HEK293 (cell line): ENCODE results near the gene CPTP.

Experiments used
- ATF2 ChIP-seq: fragments of 450-650 bp; formaldehyde crosslinking; IDR thresholded peaks from 2 replicates; pipeline ENCODE4 v1.5.1; 2016; ENCODE audit warnings: missing biosample characterization, missing genetic modification characterization, low read depth
- CTCF ChIP-seq: fragments of 450-650 bp; formaldehyde crosslinking; IDR thresholded peaks from 2 replicates; pipeline ENCODE4 v1.5.1; 2016; ENCODE audit warnings: missing biosample characterization, missing genetic modification characterization
- RBAK ChIP-seq: fragments of 450-650 bp; formaldehyde crosslinking; IDR thresholded peaks from 2 replicates; pipeline ENCODE4 v1.5.1; 2016; ENCODE audit warnings: missing biosample characterization, missing genetic modification characterization
- REST ChIP-seq: fragments of 450-650 bp; formaldehyde crosslinking; IDR thresholded peaks from 2 replicates; pipeline ENCODE4 v1.5.1; 2016; ENCODE audit warnings: missing biosample characterization, missing genetic modification characterization
- SP7 ChIP-seq: fragments of 450-650 bp; formaldehyde crosslinking; IDR thresholded peaks from 2 replicates; pipeline ENCODE4 v1.5.1; 2016; ENCODE audit warnings: missing biosample characterization, missing genetic modification characterization
- ZNF311 ChIP-seq: fragments of 450-650 bp; formaldehyde crosslinking; IDR thresholded peaks from 2 replicates; pipeline ENCODE4 v1.5.1; 2017; ENCODE audit warnings: missing biosample characterization, missing genetic modification characterization, borderline replicate concordance
- ZNF626 ChIP-seq: fragments of 450-650 bp; sonication (Bioruptor Pico); formaldehyde crosslinking; IDR thresholded peaks from 2 replicates; pipeline ENCODE4 v1.5.1; 2018; ENCODE audit warnings: missing biosample characterization, missing genetic modification characterization, inconsistent platforms
- ZNF664 ChIP-seq: fragments of 450-650 bp; formaldehyde crosslinking; IDR thresholded peaks from 2 replicates; pipeline ENCODE4 v1.5.1; 2016; ENCODE audit warnings: missing biosample characterization, missing genetic modification characterization
- ZNF76 ChIP-seq: fragments of 450-650 bp; formaldehyde crosslinking; IDR thresholded peaks from 2 replicates; pipeline ENCODE4; 2016; ENCODE audit warnings: low read depth, missing biosample characterization, missing genetic modification characterization, borderline replicate concordance
- ZNF776 ChIP-seq: fragments of 450-650 bp; formaldehyde crosslinking; IDR thresholded peaks from 2 replicates; pipeline ENCODE4 v1.5.0; 2017; ENCODE audit warnings: missing biosample characterization, missing genetic modification characterization, borderline replicate concordance

GRCh38 chr1:1291023-1291528 is 33.5 kb upstream of the CPTP start:
- TF ChIP-seq CTCF (tag by site-specific recombination) (no peak), REST (tag by site-specific recombination) (no peak), SP7 (tag by site-specific recombination) (no peak), ZNF664 (tag by site-specific recombination) (no peak), ZNF311 (tag by site-specific recombination) (no peak), ZNF776 (no peak), RBAK (tag by site-specific recombination) (no peak), ZNF76 (tag by site-specific recombination) (no peak), ATF2 (tag by site-specific recombination) (no peak), ZNF626 (tag by site-specific recombination) (no peak)
